ENCODE data around the gene MYO1E.

The MYO1E gene

DNA sequence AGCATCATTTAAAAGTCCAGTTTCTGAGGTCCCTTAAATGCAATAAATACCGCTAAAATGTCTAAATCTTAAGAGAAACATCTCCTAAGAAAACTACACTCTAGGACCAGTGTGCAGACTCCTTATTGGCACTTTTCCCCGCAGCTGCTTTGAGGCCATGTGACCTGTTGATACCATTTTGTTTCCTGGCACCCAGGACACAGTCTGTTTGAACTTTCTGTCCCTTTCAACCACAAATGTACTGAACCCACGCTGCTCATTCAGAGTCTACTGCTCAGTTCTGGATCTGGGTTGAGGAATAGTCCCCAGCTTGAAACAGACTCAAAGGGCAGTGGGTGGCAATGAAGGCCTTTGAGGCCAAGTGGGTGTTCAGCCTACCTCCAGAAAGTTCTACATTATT lies 148.9 kb downstream of the MYO1E start:
- no peak for DNase-seq

GRCh38 chr15:59222906-59223550 lies 149.6 kb downstream of the MYO1E start:
- DNase-seq, result no peak

- no peak for DNase-seq
These were observed 150.9 kb downstream of the MYO1E start for GRCh38 chr15:59221511-59222505.

DNA sequence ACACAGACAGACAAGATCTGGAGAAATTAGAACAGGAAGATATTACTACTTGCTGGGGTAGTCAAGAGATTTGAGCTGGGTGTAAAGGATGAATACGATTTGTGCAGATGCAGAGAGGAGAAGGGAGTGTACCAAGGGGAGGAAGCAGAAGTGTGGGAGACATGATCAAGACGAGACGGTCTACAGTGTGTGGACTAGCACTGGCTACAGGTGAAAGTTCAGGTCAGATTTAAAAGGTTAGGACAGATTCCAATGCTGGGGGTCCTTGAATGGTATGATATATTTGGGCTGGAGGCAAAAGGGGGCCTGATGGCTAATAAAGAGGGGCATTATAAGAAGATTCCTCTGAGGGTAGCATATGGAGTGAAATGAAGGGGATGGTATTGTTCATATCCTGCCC lies 154.0 kb downstream of the MYO1E start:
- no peak for DNase-seq

- no peak for DNase-seq
These were observed 154.7 kb downstream of the MYO1E start for GRCh38 chr15:59217876-59218498.

DNA sequence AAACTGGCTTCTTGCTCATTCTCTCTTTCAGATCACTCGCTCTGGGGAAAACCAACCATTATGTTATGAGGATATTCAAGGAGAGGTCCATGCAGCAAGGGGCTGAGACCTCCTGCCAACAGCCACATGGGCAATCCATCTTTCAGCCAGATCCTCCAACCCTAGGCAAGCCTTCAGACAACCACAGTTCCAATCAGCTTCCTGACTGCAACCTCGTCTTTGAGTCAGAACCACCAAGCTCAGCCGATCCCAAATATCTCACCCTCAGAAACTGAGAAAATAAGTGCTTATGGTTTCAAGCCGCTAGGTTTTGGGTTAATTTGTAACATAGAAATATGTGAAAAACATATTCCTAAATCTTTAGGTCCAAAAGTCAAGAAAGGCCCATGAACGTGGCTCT lies 155.8 kb downstream of the MYO1E start:
- no peak for DNase-seq

- DNase-seq, result no peak
These were observed 162.5 kb downstream of the MYO1E start for GRCh38 chr15:59210186-59210585.

DNA sequence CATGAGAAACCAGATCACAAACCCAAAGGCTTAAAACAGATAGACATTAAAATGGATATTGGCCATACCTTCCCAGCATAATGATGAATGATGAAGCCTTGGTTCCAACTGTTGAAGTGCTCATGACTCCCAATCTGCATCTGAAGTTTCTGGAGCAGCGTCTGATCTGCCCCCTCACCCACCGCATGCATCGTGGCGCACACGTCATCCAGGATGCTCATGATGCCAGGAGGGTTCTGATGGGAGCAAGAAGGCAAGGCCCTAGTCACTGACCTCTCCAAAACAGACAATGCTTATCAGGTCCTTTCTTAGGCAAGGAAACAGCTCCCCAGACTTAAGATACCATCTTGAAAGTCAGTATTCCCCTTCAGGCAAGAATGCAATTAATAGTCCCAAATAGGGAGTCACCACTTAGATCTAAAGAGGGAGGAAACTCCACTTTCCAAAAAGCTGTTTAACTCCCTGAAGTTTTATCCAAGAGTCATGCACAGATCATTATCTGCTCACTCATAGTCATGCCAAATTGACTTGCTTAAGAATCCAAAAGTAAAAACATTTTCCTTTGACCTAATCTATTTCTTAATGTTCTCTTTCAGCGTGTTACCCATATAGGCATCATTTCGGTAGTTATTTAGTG lies 163.9 kb downstream of the MYO1E start:
- DNase-seq, result no peak

DNA sequence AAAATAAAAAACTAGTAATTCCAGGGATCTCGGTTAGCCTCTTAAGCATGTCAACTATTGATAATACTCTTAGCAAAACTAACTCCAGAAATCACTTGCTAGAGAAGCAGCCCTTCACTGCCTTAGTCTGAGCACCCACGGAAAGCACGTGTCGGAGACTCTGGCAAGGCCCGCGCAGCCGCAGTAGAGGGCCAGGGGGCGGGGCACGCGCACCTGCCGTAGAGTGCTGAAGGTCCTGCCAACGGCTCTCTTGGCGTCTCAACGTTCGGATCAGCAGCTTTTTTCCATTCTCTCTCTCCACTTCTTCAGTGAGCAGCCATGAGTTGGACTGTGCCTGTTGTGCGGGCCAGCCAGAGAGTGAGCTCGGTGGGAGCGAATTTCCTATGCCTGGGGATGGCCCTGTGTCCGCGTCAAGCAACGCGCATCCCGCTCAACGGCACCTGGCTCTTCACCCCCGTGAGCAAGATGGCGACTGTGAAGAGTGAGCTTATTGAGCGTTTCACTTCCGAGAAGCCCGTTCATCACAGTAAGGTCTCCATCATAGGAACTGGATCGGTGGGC lies 166.0 kb downstream of the MYO1E start, which contains the start of gene LDHAL6B:
Gene LDHAL6B, plus strand, starts transcription at position 221 of the 561 bp plus-strand sequence. Its CDS starts 98 bp downstream, at position 319.
- DNase-seq, result no peak

GRCh38 chr15:59205839-59206622 lies 166.6 kb downstream of the MYO1E start:
- DNase-seq, result no peak

DNA sequence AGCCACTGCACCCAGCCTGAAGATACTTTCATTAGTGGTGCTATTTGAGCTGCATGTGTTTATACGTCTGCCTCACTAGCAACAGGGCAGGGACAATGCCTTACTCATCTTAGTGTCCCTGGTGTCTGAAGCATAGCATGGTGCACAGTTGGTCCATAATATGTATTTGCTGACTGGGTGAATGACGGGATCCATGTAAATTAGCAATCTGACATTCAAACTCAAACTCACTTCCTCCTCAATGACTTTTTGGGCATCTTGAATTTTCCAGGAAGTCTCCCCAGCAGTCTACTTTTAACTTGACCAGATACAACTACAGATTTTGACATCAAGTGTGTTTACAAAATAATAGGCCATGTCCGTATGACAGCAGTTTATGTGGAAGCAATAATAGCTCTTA lies 169.0 kb downstream of the MYO1E start:
- DNase-seq, result no peak

DNA sequence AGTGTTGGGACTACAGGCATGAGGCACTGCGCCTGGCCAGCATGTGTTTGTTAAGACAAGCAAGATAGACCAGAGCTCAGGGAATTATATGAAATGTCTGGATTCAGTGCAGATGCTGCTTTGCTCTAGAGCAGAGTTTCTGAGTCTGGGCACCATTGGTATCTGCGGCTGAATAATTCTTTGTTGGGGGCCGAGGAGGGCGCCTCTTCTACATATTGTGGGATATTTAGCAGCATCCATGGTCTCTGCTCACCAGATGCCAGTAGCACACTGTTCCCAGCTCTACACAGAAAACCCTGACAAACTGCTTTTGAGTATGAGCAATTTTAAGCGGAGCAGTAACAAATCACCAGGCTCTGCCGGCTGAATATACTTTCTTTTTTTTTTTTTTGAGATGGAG lies 169.7 kb downstream of the MYO1E start:
- DNase-seq, result no peak

GRCh38 chr15:59200560-59200959 lies 172.1 kb downstream of the MYO1E start:
- no peak for DNase-seq

DNA sequence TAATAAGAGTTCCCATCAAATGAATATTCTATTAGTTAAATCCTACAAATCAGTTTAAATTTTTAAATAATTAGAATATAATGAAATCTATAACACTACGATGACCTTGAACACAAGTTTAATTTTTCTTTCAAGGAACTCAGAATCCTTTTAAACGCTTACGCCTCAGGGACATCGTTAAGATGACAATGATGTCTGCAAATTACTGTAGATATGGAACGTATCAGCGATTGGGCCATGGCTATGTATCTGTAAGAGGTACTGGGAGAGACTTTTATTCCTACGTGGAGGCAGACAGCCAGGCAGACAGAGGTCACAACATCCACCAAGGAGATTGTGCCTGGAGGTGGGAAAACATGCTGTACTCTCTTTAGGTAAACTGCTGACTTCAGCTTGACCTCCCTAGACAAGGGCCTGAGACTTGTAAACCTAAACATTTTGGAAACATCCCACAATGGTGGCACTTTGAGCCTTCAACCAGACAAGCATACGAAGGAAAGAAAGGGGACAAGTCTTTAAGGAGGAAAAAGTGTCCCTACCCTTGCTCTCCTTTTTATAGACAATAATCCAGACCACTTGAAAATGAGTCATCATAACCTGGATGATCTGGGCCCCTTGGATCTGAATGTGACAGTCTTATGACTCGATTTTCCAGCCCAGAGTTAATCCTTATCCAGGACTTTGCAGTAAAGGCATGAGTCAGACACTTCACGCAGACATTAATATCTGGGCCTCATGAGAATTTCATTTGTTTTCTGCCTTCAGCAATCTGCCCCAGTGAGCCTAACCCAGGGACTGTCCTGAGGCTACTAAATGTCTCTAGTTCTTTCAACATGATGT lies 172.8 kb downstream of the MYO1E start:
- no peak for DNase-seq

DNA sequence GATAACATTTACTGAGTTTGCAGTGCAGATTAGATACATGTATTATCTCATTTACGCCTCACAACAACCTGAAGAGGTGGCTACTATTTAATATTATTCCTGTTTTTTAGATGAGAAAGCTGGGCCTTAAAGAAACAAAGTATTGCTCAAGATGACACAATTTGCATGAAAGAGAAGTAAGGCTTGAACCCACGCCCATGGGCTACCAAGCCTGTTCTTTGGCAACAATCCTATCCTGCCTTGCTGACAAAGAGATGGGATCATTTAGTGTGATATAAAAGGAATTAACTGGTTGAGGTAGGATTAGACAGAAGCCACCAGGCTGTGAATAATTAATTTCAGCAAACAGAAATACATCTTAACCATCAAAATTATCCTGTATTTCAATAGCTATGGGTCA lies 175.2 kb downstream of the MYO1E start:
- no peak for DNase-seq

DNA sequence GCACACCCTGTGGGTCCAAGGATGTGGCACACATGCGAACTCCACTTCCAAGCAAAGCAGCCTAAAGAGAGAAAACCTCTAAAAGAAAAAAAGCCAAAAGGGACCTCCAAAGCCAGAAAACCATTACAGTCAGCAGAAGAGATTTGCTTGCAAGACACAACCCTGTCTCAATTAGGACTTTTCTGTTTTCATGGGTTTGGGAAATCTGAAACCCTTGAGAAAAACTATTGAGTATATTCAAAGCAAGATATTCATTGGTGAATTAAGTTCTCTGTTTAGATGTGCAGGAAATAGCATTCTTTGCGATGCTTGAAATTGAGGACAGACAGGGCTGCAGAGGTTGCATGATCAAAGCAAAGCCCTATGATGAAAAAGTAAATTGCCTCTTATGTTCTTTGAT lies 176.3 kb downstream of the MYO1E start:
- DNase-seq, result no peak

DNA sequence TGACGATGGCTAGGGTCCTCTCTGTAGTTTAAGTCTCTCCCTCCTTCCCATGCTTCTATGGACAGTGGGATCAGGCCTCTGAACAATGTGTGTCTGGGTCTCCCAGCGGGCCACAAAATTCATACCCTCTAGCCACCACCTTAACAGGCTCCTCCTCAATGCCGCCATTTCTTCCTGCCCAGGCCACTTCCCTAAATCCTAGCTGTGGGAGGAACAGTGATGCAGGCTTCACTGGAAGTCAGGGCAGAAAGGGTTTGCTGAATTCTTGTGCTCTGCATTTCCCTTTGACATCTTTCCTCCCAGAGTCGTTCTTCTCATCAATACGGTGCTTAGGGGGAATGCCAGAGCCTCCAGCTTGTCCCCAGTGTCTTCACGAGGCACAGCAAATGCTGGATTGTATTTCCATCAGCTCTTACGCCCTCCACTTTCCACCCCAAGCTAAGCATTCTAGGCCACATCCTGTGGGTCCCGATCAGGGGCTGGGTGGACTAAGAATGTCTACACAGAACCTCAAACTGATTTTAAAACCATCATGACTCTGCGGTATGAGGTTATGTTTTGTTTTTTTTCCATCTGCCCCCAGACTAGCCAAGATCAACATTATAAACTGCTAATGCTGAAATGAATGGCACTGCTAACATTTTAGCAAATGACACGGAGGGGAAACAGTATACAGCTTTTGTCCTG lies 177.9 kb downstream of the MYO1E start:
- no peak for DNase-seq

DNA sequence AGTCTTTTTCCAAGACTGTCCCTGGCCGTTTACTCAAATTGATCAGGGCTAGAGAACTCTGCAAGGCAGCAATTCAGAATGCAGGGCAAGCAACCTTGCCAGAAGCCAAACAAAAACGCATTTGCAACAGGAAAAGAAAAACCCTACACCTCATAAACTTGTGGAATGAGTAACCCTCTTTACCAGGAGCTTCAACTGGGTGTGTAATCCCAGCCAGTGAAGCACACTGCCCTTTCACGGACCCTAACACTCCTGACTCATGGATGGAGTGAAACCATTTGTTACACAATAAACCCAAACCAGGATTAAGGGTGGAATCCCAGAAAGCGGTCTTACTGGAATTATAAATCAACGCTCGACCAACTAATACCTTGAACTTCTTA lies 180.8 kb downstream of the MYO1E start:
- DNase-seq, result no peak

- no peak for DNase-seq
These were observed 182.4 kb downstream of the MYO1E start for GRCh38 chr15:59190291-59190690.

- DNase-seq, result no peak
These were observed 183.4 kb downstream of the MYO1E start for GRCh38 chr15:59189241-59189640.

Data from CD4-positive, alpha-beta T cell treated with Interferon alpha-2 for 1 hour (primary cell).